Stimulated activated CD4-positive, alpha-beta T cell treated with anti-CD3 and anti-CD28 coated beads, Interleukin-4, amount 100 ng/mL, for 1 hour (primary cell): Measurements from ENCODE around the gene NUDT14.

Experiments used
- DNase-seq: peaks from one replicate; pipeline ENCODE4 v3.0.0-alpha.2; 2020

The NUDT14 gene

GRCh38 chr14:105180592-105181548 lies at the start of gene NUDT14:
Gene NUDT14, minus strand, starts transcription at chr14:105181312. Its CDS starts 103 bp downstream, at chr14:105181209.
- DNase-seq: peak; percentile 83

GRCh38 chr14:105229099-105229655 lies 48.1 kb upstream of the NUDT14 start:
- no peak for DNase-seq

GRCh38 chr14:105228562-105228961 lies 47.5 kb upstream of the NUDT14 start:
- DNase-seq: no peak

- no peak for DNase-seq
These were observed 46.2 kb upstream of the NUDT14 start for GRCh38 chr14:105227346-105227745.

GRCh38 chr14:105226198-105226597 lies 45.1 kb upstream of the NUDT14 start:
- no peak for DNase-seq

GRCh38 chr14:105224845-105225570 lies 43.9 kb upstream of the NUDT14 start:
- no peak for DNase-seq

GRCh38 chr14:105223770-105224544 lies 42.8 kb upstream of the NUDT14 start:
- DNase-seq: no peak

- DNase-seq: no peak
These were observed 42.1 kb upstream of the NUDT14 start for GRCh38 chr14:105223260-105223659.

- no peak for DNase-seq
These were observed 40.6 kb upstream of the NUDT14 start for GRCh38 chr14:105221598-105222178.

- no peak for DNase-seq
These were observed 39.8 kb upstream of the NUDT14 start for GRCh38 chr14:105220699-105221597.

- no peak for DNase-seq
These were observed 38.6 kb upstream of the NUDT14 start for GRCh38 chr14:105219753-105220152.

GRCh38 chr14:105219043-105219612 lies 38.0 kb upstream of the NUDT14 start:
- no peak for DNase-seq

- DNase-seq: no peak
These were observed 37.5 kb upstream of the NUDT14 start for GRCh38 chr14:105218611-105219010.

- no peak for DNase-seq
These were observed 36.7 kb upstream of the NUDT14 start for GRCh38 chr14:105217774-105218173.

- DNase-seq: no peak
These were observed 35.6 kb upstream of the NUDT14 start for GRCh38 chr14:105216490-105217247.

- DNase-seq: no peak
These were observed 34.5 kb upstream of the NUDT14 start for GRCh38 chr14:105215602-105216001.

- DNase-seq: no peak
These were observed 33.3 kb upstream of the NUDT14 start for GRCh38 chr14:105214324-105214915.

- no peak for DNase-seq
These were observed 32.2 kb upstream of the NUDT14 start for GRCh38 chr14:105213361-105213760.

GRCh38 chr14:105212541-105213300 lies 31.6 kb upstream of the NUDT14 start:
- no peak for DNase-seq
